Activated naive CD8-positive, alpha-beta T cell treated with anti-CD3 and anti-CD28 coated beads, Interleukin-2, amount 50 U/mL, for 16 hours (primary cell): ENCODE data around the gene DLX6.

Source experiments
- DNase-seq: peaks from one replicate; pipeline ENCODE4 v3.0.0-alpha.2; 2020; ENCODE audit warnings: low read depth, low spot score

DLX6 gene

GRCh38 chr7:97005183-97006054, at the start of gene DLX6:
Gene DLX6 (plus strand): TSS chr7:97005553. CDS start chr7:97005978, 425 bp downstream.
- no peak for DNase-seq

GRCh38 chr7:96959135-96959534, 46.2 kb upstream of the DLX6 start:
- no peak for DNase-seq

- no peak for DNase-seq
These were observed 43.0 kb upstream of the DLX6 start for GRCh38 chr7:96962221-96962885.

GRCh38 chr7:96968981-96969380, 36.4 kb upstream of the DLX6 start:
- no peak for DNase-seq

- no peak for DNase-seq
These were observed 34.6 kb upstream of the DLX6 start for GRCh38 chr7:96970739-96971138.

GRCh38 chr7:96973986-96974385, 31.4 kb upstream of the DLX6 start:
- no peak for DNase-seq

- no peak for DNase-seq
These were observed 29.2 kb upstream of the DLX6 start for GRCh38 chr7:96976106-96976505.

GRCh38 chr7:96977445-96977844, 27.9 kb upstream of the DLX6 start:
- no peak for DNase-seq

GRCh38 chr7:96979551-96980276, 25.6 kb upstream of the DLX6 start:
- DNase-seq: no peak

- no peak for DNase-seq
These were observed 22.8 kb upstream of the DLX6 start for GRCh38 chr7:96982586-96982985.

GRCh38 chr7:96985992-96986391, 19.4 kb upstream of the DLX6 start:
- no peak for DNase-seq

- DNase-seq: no peak
These were observed 18.5 kb upstream of the DLX6 start for GRCh38 chr7:96986901-96987300.

- no peak for DNase-seq
These were observed 17.6 kb upstream of the DLX6 start for GRCh38 chr7:96987719-96988118.

- DNase-seq: no peak
These were observed 16.0 kb upstream of the DLX6 start for GRCh38 chr7:96989241-96989858.

- no peak for DNase-seq
These were observed 15.5 kb upstream of the DLX6 start for GRCh38 chr7:96989859-96990317.

- DNase-seq: no peak
These were observed 13.7 kb upstream of the DLX6 start for GRCh38 chr7:96991546-96992191.

- no peak for DNase-seq
These were observed 13.0 kb upstream of the DLX6 start for GRCh38 chr7:96992192-96993005.

GRCh38 chr7:96993094-96993865, 12.1 kb upstream of the DLX6 start:
- no peak for DNase-seq

- no peak for DNase-seq
These were observed 11.4 kb upstream of the DLX6 start for GRCh38 chr7:96993980-96994379.
